Kidney tubule cell (primary cell): Measurements from ENCODE around the gene FCN2.

Source experiments
- DNase-seq: peaks from one replicate; pipeline ENCODE4 v3.0.0-alpha.2; 2018; ENCODE audit warnings: low spot score

Gene FCN2

GRCh38 chr9:134880484-134881312 is at the start of gene FCN2:
TSS of gene FCN2 (plus strand) at chr9:134880810. CDS start at chr9:134880822, 12 bp downstream.
- DNase-seq, result no peak

- no peak for DNase-seq
Observed at GRCh38 chr9:134830926-134831720, 49.5 kb upstream of the FCN2 start.

GRCh38 chr9:134832471-134832870 is 48.1 kb upstream of the FCN2 start:
- no peak for DNase-seq

- DNase-seq, result no peak
Observed at GRCh38 chr9:134833294-134833880, 47.2 kb upstream of the FCN2 start.

- DNase-seq, result no peak
Observed at GRCh38 chr9:134834217-134834956, 46.2 kb upstream of the FCN2 start.

GRCh38 chr9:134834957-134835419 is 45.6 kb upstream of the FCN2 start:
- DNase-seq, result no peak

GRCh38 chr9:134835448-134835847 is 45.2 kb upstream of the FCN2 start:
- no peak for DNase-seq

- DNase-seq, result no peak
Observed at GRCh38 chr9:134835987-134836386, 44.6 kb upstream of the FCN2 start.

- DNase-seq, result no peak
Observed at GRCh38 chr9:134836406-134836970, 44.1 kb upstream of the FCN2 start.

- DNase-seq, result no peak
Observed at GRCh38 chr9:134837529-134837928, 43.1 kb upstream of the FCN2 start.

GRCh38 chr9:134838651-134839454 is 41.8 kb upstream of the FCN2 start:
- DNase-seq, result no peak

GRCh38 chr9:134839455-134840125 is 41.0 kb upstream of the FCN2 start:
- DNase-seq, result no peak

- DNase-seq, result no peak
Observed at GRCh38 chr9:134840511-134840910, 40.1 kb upstream of the FCN2 start.

- no peak for DNase-seq
Observed at GRCh38 chr9:134841180-134841904, 39.3 kb upstream of the FCN2 start.

- DNase-seq, result no peak
Observed at GRCh38 chr9:134842321-134842720, 38.3 kb upstream of the FCN2 start.

GRCh38 chr9:134843740-134844139 is 36.9 kb upstream of the FCN2 start:
- no peak for DNase-seq

- no peak for DNase-seq
Observed at GRCh38 chr9:134844821-134845220, 35.8 kb upstream of the FCN2 start.

- no peak for DNase-seq
Observed at GRCh38 chr9:134846187-134846586, 34.4 kb upstream of the FCN2 start.

GRCh38 chr9:134846699-134847098 is 33.9 kb upstream of the FCN2 start:
- DNase-seq, result no peak

GRCh38 chr9:134847138-134847537 is 33.5 kb upstream of the FCN2 start:
- DNase-seq, result no peak
